T-helper 1 cell treated with Interleukin-12 subunit alpha and Interleukin-12 subunit beta and Interleukin-4 antibody, amounts not matched to agents 30 μg/mL and 1 μg/mL, for 36 hours (primary cell): ENCODE data around the gene LRRFIP2.

ENCODE experiments used
- H3K27ac Mint-ChIP-seq: one replicate; pipeline ENCODE4 v1.8.0; 2021; ENCODE audit warnings: mild to moderate bottlenecking, mixed read lengths
- H3K27me3 Mint-ChIP-seq: one replicate; pipeline ENCODE4 v1.8.0; 2021; ENCODE audit warnings: low read depth, mixed read lengths
- H3K36me3 Mint-ChIP-seq: one replicate; pipeline ENCODE4 v1.8.0; 2021; ENCODE audit warnings: low read depth, mixed read lengths
- H3K4me1 Mint-ChIP-seq: one replicate; pipeline ENCODE4 v1.8.0; 2021; ENCODE audit warnings: low read depth, mixed read lengths
- H3K4me3 Mint-ChIP-seq: one replicate; pipeline ENCODE4 v1.8.0; 2021; ENCODE audit warnings: mild to moderate bottlenecking, moderate library complexity, mixed read lengths
- H3K9me3 Mint-ChIP-seq: one replicate; pipeline ENCODE4 v1.8.0; 2021; ENCODE audit warnings: mixed read lengths

The LRRFIP2 gene

DNA sequence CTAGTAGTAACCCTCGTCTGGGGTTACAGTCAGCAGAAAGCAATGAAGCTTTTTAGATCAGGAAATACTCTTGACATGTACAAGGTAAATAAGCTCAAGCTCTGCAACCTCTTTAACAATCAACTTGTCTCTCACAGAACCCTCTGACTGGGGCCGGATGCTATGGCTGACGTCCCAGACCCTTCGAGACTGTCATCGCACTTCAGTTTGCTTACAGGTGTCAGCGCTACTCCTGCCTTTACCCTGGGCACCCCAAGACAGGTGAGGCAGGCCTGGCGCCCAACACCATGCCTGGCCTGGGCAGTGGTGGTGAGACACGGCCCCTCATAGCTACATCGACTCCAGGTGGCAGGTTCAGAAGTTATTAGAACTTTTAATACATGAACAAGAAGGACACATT lies 30.6 kb downstream of the LRRFIP2 start:
- H3K9me3 Mint-ChIP-seq = no peaks in the 10 kb centered on the region
- H3K36me3 Mint-ChIP-seq = peaks cover 20% of the 10 kb centered on the region
- H3K27me3 Mint-ChIP-seq = no peaks in the 10 kb centered on the region
- no peak overlapping the region for H3K27ac Mint-ChIP-seq
- no peak overlapping the region for H3K4me3 Mint-ChIP-seq
- H3K4me1 Mint-ChIP-seq = no peaks in the 10 kb centered on the region

DNA sequence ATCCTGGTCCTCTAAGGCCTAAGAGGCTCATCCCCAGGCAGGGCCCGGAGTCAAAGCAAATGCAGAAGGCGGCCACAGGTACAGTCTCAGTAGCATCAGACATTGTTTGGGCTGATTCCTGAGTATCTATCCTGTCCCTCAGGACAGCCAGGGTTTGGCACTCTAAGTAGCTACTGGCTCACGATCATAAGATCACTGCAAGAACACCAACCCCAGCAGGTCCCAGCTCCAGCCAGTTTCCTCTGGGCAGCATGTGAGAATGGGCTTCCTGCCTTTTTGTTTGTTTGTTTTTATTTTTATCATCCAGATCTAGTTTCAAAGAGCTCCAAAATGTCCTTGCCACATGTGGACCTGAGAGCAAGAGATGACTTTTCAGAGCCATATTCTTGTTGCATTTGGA lies 32.7 kb downstream of the LRRFIP2 start:
- H3K36me3 Mint-ChIP-seq = peaks cover 15% of the 10 kb centered on the region
- no peak overlapping the region for H3K27ac Mint-ChIP-seq
- peaks cover 3% of the 10 kb centered on the region for H3K4me1 Mint-ChIP-seq
- no peaks in the 10 kb centered on the region for H3K27me3 Mint-ChIP-seq
- H3K9me3 Mint-ChIP-seq = no peaks in the 10 kb centered on the region
- no peak overlapping the region for H3K4me3 Mint-ChIP-seq

DNA sequence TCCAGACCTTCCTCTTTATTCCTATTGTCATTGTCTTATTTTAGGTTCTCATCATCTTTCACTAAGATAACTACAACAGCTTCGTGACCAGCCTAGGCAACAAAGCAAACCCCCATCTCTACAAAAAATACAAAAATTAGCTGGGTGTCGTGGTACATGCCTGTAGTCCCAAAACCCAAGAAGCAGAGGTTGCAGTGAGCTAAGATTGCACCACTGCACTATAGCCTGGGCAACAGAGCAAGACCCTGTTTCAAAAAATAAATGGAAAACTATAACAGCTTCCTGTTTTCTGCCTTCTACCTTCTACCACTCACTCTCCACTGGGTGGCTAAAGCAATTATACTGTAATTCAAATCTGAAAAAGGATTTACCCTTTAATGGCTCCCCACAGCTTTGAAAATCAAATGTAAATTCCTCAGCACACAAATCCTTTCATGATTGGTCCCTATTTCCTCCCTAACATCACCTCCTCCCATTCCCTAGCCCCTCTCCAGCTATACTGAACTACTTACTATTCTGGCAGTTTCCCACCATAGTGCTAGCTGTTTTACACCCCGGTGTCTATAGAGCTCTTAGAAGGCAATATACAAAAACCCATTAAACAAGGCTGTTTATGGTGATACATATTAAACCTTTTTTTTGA lies 33.4 kb downstream of the LRRFIP2 start:
- Mint-ChIP-seq H3K27ac (no peak overlapping the region), H3K4me1 (peaks cover 3% of the 10 kb centered on the region), H3K9me3 (no peaks in the 10 kb centered on the region), H3K4me3 (no peak overlapping the region), H3K27me3 (no peaks in the 10 kb centered on the region), H3K36me3 (peaks cover 10% of the 10 kb centered on the region)

DNA sequence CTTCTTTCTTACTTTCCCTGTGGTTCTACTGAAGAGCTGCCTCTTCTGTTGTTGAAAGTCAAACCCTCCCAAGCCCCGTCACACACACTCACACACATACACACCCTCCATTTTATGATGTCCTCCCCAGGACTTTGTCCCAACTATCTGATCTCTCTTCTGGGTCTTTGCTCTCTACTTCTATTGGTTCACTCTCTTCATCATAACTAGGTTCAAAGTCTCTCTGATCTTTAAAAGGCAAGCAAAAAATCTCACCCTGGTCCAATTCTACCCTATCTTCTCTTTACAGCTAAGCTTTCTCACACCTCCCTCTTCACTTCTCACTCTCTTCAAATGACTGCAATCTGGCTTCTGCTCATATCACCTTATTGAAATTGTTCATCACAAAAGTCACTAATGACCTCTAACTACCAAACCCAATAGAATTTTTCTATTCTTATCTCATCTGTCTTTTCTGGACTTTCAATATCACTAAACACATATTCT lies 34.8 kb downstream of the LRRFIP2 start:
- Mint-ChIP-seq H3K4me3 (no peak overlapping the region), H3K27ac (no peak overlapping the region), H3K36me3 (peaks cover 10% of the 10 kb centered on the region), H3K9me3 (no peaks in the 10 kb centered on the region), H3K4me1 (peaks cover 3% of the 10 kb centered on the region), H3K27me3 (no peaks in the 10 kb centered on the region)

DNA sequence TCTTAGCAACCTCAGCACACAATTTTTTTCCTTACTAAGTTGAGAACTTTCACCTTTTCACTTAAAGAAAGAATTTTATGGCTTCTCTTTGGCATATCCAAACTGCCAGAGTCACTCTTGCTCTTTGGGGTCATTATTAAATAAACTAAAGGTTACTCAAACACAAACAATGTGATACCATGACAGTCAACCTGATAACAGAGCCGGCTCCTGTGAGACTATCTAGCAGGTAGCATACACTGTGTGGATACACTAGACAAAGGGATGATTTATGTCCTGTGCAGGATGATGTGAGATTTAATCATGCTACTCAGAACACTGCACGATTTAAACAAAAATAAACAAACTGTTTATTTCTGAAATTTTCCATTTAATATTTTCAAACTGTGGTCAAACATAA lies 35.6 kb downstream of the LRRFIP2 start:
- peaks cover 3% of the 10 kb centered on the region for H3K4me1 Mint-ChIP-seq
- H3K27me3 Mint-ChIP-seq = no peaks in the 10 kb centered on the region
- no peaks in the 10 kb centered on the region for H3K9me3 Mint-ChIP-seq
- no peak overlapping the region for H3K27ac Mint-ChIP-seq
- peaks cover 7% of the 10 kb centered on the region for H3K36me3 Mint-ChIP-seq
- no peak overlapping the region for H3K4me3 Mint-ChIP-seq

DNA sequence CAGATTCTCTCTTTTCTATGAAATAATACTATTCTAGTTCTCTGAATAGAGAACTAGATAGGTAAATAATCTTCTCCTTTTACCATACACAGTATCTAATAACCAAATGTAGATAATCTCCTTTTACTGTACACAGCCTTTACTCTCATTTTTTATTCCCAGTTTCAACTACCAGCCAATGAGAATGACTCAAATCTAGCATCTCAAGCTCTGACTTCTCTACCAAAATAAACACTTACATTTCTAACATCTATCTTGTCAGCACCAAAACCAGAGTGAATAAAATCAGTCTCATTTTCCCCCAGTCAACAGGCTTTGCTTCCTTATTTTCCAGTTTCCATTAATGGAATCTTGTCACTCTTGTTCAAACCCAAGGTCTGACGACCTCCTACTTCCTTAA lies 36.9 kb downstream of the LRRFIP2 start:
- no peaks in the 10 kb centered on the region for H3K27me3 Mint-ChIP-seq
- H3K9me3 Mint-ChIP-seq = no peaks in the 10 kb centered on the region
- peaks cover 3% of the 10 kb centered on the region for H3K4me1 Mint-ChIP-seq
- H3K27ac Mint-ChIP-seq = no peak overlapping the region
- H3K36me3 Mint-ChIP-seq = peaks cover 2% of the 10 kb centered on the region
- no peak overlapping the region for H3K4me3 Mint-ChIP-seq

DNA sequence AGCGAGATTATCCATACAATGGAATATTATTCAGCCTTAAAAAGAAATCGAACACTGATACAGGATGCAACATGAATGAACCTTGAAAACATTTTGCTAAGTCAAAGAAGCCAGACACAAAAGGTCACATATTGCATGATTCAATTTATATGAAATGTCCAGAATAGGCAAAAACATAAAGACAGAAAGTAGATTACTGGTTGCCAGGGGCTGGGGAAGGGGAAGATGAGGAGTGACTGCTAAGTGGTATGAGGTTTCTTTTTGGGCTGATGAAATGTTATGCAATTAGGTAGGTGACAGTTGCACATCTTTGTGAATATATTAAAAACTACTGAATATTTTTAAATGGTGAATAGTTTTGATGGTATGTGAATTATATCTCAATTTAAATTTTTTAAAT lies 38.3 kb downstream of the LRRFIP2 start:
- Mint-ChIP-seq H3K27ac (no peak overlapping the region), H3K9me3 (no peaks in the 10 kb centered on the region), H3K4me1 (peaks cover 7% of the 10 kb centered on the region), H3K4me3 (no peak overlapping the region), H3K27me3 (no peaks in the 10 kb centered on the region), H3K36me3 (peaks cover 1% of the 10 kb centered on the region)

- no peaks in the 10 kb centered on the region for H3K9me3 Mint-ChIP-seq
- H3K27me3 Mint-ChIP-seq = no peaks in the 10 kb centered on the region
These were observed 38.8 kb downstream of the LRRFIP2 start for GRCh38 chr3:37135561-37135960.

GRCh38 chr3:37132334-37132733 lies 42.0 kb downstream of the LRRFIP2 start:
- Mint-ChIP-seq H3K9me3 (no peaks in the 10 kb centered on the region), H3K4me3 (no peak overlapping the region), H3K27me3 (no peaks in the 10 kb centered on the region), H3K36me3 (no peaks in the 10 kb centered on the region), H3K27ac (no peak overlapping the region), H3K4me1 (peaks cover 12% of the 10 kb centered on the region)

More at GRCh38 chr3:37135561-37135960, 38.8 kb downstream of the LRRFIP2 start:
- H3K27ac Mint-ChIP-seq = no peak overlapping the region
- no peak overlapping the region for H3K4me3 Mint-ChIP-seq
- peaks cover 8% of the 10 kb centered on the region for H3K4me1 Mint-ChIP-seq
- peaks cover 1% of the 10 kb centered on the region for H3K36me3 Mint-ChIP-seq

DNA sequence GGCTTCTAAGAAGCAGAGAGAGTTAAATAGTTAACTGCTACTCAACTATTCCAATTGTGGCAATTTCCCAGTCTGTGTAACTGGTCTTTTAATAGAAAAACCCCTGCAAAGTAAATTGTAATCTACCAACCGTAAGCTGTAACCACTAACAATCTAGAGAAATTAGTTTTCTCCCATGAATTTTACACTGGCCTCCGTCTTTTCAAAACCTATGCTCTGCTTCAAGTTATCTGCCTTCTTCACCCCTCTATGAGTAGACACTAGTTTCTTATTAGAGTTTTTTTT lies 42.6 kb downstream of the LRRFIP2 start:
- H3K4me3 Mint-ChIP-seq = no peak overlapping the region
- no peak overlapping the region for H3K27ac Mint-ChIP-seq
- no peaks in the 10 kb centered on the region for H3K9me3 Mint-ChIP-seq
- H3K27me3 Mint-ChIP-seq = no peaks in the 10 kb centered on the region
- peaks cover 2% of the 10 kb centered on the region for H3K36me3 Mint-ChIP-seq
- H3K4me1 Mint-ChIP-seq = peaks cover 12% of the 10 kb centered on the region

DNA sequence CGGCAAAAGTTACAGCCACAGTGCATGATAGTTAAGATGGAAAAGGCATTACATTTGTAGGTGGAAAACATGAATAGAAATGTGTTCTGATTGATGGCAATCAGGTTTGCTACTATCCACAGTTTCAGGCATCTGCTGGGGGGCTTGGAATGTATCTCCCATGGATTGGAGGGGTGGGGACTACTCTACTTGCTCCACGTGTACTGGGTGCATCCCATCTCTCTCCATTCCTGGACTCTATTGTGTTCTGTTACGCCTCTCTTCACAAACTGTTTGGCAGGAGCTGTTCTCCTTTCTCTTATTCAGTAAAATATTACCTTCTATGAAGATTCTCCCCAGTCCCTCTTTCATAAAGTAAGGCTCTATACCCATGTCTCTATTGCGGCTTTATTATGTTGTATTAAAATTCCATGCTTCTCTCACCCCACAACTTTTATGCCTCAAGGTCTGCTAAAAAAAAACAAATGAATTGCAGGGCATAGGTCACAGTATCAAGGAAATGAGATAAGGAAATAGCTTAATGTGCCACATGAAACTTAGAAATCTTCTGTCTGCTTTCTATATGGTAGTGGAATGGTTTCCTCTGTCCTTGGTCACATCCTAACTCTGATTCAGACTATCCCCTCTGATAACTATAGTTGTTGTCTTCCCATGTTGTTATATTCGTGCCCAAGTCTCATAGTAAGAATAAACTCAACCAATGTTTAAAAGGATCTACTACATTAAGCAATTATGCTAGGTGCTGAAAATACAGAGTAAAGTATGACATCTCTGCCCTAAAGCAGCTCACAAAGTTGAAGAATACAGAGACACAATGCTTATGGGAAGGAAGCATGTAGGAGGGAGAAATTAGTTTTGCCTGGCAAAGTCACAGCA lies 43.2 kb downstream of the LRRFIP2 start:
- Mint-ChIP-seq H3K9me3 (no peaks in the 10 kb centered on the region), H3K36me3 (peaks cover 2% of the 10 kb centered on the region), H3K27ac (no peak overlapping the region), H3K4me3 (no peak overlapping the region), H3K27me3 (no peaks in the 10 kb centered on the region), H3K4me1 (peaks cover 12% of the 10 kb centered on the region)

DNA sequence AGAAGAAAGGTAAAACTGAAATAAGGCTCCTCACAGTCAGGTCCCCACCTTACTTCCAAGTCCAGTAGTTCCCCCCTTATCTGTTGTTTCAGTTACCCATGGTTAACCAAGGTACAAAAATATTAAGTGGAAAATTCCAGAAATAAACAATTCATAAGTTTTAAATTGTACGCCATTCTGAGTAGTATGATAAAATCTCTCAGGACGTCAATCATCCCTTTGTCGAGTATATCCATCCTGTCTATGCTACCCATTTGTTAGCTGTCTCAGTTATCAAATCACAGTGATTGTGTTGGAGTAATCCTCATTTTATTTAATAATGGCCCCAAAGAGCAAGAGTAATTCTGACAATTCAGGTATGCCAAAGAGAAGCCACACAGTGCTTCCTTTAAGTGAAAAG lies 43.9 kb downstream of the LRRFIP2 start:
- Mint-ChIP-seq H3K4me1 (peaks cover 12% of the 10 kb centered on the region), H3K27me3 (no peaks in the 10 kb centered on the region), H3K36me3 (peaks cover 2% of the 10 kb centered on the region), H3K9me3 (no peaks in the 10 kb centered on the region), H3K4me3 (no peak overlapping the region), H3K27ac (no peak overlapping the region)

GRCh38 chr3:37129871-37130270 lies 44.5 kb downstream of the LRRFIP2 start:
- Mint-ChIP-seq H3K27ac (no peak overlapping the region), H3K27me3 (no peaks in the 10 kb centered on the region), H3K4me3 (no peak overlapping the region), H3K36me3 (peaks cover 2% of the 10 kb centered on the region), H3K9me3 (no peaks in the 10 kb centered on the region), H3K4me1 (peaks cover 12% of the 10 kb centered on the region)

DNA sequence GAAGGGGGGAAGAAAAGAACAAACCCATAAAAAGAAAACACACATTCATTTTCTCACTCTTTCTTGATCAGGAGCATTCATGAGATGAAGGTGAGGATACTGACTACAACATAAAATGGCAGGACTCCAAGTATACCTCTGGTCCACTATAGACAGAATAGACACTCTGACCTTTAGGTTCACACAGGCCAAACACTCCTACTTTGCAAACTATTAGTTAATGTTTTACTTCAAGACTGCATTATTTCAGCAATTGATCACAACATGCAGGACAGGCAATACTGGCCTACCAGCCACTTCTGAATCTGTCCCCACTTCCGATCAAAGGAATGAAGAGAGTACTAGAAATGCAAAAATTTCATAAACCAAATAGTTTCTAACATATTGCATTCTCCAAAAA lies 47.0 kb downstream of the LRRFIP2 start:
- Mint-ChIP-seq H3K36me3 (peaks cover 2% of the 10 kb centered on the region), H3K27me3 (no peaks in the 10 kb centered on the region), H3K4me3 (no peak overlapping the region), H3K9me3 (no peaks in the 10 kb centered on the region), H3K27ac (no peak overlapping the region), H3K4me1 (peaks cover 12% of the 10 kb centered on the region)

GRCh38 chr3:37126856-37127255 lies 47.5 kb downstream of the LRRFIP2 start:
- peaks cover 12% of the 10 kb centered on the region for H3K4me1 Mint-ChIP-seq
- peaks cover 6% of the 10 kb centered on the region for H3K36me3 Mint-ChIP-seq
- no peaks in the 10 kb centered on the region for H3K27me3 Mint-ChIP-seq
- no peak overlapping the region for H3K4me3 Mint-ChIP-seq
- H3K27ac Mint-ChIP-seq = no peak overlapping the region
- H3K9me3 Mint-ChIP-seq = peaks cover 3% of the 10 kb centered on the region
